ENCODE measurements around the gene CNOT10.
"Not testable (repeated sequence)": the region's sequence is repeated elsewhere in the genome, so short reads cannot be mapped to it uniquely, and the experiment has no call there.

The CNOT10 gene

DNA sequence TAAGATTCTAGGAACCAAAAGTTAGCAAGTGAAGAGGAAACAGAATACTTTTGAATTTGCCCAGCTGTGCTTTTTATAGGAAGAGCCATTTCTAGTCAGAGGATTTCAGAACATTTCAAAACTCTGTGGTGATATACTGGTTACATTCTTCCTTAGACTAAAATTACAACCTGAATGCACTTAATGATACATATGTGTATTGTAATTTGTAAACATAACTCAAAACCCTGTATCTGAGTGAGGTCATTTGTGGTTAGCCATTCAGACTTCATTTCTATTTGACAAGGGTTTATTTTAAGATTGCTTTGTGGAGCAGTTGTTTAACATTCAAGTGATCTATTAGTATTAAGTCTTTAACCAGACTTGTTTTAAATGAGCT lies 73.4 kb downstream of the CNOT10 start:
- DNase-seq (ENCODE audit: low read depth in 2 of 2): no peak

DNA sequence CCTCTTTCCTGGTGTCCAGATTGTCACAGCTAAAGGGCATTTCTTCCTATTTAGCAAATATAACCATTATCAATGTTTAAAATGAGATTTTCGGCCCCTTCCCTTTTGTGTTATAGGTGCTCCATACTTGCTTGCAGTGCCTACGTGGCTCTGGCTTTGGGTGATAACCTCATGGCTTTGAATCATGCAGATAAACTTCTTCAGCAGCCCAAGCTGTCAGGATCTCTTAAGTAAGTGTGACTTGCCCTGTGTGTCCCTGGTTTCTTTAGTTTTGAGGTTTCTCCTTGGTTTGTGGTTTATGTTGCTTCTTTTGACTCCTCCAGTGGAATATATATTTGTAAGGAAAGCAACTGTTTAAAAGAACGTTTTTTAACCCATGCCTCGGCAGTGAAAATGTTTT lies 74.4 kb downstream of the CNOT10 start:
- DNase-seq (ENCODE audit: low read depth in 2 of 2): no peak

DNA sequence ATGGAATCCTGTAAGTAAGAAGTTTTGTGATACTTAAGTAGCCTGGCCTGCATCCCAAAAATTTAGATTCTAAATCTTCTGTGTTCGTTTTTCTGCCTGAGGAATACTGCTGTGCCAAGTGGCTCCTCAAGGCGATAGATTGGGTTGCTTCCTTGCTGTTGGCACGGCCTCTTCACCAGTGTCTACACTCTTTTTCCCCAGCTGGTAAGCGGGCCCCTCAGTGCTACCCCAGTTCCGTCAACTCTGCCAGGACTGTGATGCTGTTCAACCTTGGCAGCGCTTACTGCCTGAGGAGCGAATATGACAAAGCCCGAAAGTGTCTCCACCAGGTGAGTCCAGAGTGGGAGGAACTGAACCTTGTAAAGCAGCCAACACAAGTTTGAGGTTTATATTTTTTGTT lies 79.5 kb downstream of the CNOT10 start:
- DNase-seq (ENCODE audit: low read depth in 2 of 2): no peak

DNA sequence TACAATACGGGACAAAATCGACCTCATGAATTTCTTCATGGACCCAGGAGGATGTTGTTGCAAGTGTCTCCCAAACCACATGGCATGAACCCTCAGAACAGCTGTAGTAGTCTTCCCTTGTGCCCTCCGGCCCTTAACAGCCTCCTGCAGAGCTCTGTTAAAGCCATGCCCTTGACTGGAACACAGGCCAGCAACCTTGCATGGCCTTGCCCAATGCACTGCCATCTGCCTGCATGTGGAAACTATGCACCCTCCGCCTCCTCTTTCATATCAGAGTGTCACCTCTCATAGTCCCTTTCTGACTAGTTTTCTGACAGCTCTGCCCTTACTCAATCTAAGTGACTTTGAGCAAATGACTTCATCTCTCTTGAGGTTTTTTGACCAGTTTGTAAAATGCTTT lies 93.4 kb downstream of the CNOT10 start:
- no peak for DNase-seq (ENCODE audit: low read depth in 2 of 2)

DNA sequence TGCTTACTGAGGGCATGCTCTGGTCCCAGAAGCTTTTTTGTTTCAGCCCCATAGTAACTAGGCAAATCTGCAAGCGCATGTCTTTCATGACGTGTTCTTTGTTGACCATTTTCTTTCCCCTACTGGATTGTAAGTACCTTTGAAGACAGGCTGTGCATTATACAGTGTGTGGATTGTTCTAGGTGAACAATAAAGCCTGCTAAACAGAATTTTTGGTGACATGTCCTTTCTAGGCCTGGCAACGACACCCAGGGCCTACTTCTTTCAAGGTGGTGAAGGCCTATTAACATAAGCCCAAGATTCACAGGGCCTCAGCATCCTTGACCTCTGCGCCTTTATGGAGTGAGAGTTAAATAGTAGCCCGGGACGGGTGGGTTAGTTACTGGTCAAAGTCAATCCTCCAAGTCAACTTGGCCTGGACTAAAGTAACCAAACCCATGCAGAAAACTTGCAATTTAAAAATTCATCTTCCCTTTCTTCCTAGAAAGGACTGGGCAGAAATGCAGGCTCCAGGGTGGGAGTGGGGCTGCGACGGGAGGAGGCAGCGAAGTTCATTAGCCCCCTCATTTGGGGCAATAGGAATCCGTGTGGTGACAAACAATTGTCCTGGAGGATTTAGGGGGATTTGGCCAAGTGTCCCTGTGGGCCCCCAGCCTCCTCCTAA lies 95.2 kb downstream of the CNOT10 start:
- DNase-seq (ENCODE audit: low read depth in 2 of 2): no peak

DNA sequence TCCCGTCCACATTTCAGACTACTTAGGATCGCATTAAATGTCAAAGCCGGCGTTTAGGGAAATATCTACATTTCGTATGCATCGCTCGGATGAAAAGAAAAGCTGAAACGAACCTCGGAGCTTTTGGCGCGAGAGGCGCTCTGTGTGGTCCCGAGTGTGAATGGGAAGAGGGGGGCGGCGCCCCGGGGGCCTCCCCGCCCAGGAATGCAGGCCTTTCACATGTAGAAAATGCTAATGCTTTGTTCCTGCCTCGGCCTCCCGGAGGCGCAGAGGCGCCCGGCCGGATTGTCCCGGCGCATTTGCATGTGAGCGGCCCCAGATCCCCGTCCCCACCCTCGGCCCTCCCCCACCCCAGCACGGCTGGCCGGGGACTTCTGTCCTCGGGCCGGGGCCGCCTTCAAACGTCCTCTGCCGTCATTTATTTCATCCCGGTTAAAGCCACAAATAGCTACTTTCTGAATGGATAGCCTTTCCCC lies 95.8 kb downstream of the CNOT10 start:
- DNase-seq (ENCODE audit: low read depth in 2 of 2): no peak

DNA sequence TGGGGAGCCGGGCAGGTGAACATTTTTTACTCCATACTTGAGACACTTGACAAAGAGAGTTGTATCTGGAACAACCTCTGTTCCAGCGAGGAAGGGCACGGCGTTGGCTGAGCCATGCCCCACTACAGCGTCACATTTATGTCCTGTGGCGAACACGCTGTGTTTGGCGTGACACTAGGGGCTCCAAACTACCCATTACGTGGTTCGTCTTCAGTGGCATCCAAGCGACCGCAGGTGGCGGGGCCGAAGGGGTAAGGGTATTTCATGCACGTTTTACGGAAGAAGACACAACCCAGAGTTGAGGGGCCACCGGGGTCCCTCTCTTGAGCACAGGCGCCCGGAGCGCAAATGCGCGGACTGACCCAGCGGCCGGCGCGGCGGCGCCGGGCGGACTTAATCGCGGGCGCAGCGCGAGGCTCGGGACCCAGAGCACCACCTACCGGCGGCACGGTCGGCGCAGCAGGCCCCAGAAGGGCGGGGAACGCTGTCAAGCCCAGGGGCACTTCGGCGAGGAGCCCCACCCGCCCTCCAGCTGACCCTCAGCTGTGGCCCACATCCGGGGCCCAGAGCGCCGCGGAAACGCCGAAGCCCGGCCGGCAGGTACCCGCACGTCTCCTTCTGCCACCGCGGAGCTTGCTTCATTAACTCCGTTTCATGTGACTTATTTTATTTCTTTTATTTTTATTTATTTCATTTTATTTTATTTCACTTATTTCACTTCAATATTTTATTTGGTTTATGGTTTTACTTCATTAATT lies 96.4 kb downstream of the CNOT10 start:
- DNase-seq (ENCODE audit: low read depth in 2 of 2): peak; percentile 25 to 40

DNA sequence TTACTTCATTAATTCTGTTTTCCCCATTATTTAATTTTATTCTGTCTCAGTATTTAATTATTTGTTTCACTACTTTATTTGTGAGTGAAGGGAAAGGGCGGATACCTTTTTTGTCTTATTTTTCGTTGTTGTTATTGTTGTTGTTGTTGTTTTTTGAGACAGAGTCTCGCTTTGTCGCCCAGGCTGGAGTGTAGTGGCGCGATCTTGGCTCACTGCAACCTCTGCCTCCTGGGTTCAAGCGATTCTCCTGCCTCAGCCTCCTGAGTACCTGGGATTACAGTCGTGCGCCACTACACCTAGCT lies 96.9 kb downstream of the CNOT10 start:
- not testable (repeated sequence) for DNase-seq (ENCODE audit: low read depth in 2 of 2)

DNA sequence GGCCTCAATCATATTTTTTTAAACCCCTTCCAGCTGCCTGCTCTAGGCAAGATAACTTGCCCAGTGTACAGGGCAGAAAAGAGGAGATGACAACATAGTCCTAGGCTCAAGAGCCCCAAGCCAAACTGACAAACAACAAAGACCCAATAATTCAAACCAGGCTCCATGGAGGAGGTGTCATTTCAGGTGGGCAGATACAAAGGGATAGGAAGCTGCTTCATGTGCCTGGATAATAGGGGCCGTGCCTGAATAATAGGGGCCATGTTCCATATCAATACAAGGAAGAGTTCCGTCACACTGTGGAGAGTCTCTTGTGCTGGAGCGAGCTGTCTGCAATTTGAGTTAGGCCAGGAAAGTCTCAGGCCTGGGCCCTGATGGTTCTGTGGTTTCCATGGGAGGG lies 97.4 kb downstream of the CNOT10 start:
- DNase-seq (ENCODE audit: low read depth in 2 of 2): no peak

DNA sequence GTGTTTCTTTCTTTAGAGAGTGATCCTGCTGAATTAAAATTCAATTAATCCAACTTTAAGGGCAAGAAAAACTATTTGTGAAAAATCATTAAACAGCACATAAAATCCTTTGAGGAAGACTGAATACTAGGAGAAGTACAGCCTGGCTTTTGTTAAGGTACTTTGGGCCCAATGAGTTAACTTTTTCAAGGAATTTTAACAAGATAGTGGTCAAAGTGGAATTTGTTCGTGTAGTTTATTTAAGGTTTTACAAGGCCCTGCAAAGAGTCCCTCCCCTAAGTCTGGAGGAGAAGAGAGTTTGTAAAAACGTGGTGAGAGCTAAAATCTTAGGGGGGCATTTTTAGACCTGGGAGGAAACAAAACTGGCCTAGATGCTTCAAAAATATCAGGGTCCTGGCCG lies 106.8 kb downstream of the CNOT10 start:
- DNase-seq (ENCODE audit: low read depth in 2 of 2): no peak

DNA sequence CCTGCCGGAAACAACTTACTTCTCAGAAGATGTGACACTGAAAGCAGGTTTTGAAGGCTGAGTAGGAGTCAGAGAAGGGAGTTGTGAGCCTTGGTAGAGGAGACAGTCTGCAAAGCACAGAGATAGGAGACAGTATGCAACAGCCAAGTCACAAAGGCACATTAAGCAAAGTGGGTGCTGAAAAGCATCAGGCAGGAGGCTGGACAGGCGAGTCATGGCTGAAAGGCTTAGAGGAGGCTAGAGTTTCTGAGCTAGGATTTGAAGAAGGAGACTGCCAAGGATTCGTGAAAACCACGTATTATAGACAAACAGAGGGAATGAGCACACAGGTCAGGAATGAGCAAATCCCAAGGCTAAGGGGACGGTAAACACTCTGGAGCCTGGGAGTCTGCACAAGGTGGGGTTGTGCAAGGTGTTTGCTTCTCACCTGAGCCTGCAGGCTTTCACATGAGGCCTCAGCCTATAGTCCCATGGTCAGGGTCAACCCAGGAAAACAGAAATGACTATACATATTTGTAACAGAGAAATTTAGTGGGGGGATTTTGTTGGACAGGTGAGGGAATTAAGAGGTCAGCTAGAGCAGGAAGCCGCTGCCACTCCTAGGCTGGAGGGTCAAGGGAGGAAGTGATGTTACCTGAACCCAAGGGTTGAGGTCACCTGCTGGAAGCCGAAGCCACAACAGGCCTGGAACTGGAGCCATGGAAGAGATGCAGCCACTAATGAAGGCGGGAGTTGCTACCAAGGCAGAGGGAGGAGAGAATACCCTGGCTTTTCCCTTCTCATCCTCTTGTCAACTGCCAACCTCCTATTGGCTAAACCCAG lies 109.7 kb downstream of the CNOT10 start:
- no peak for DNase-seq (ENCODE audit: low read depth in 2 of 2)

DNA sequence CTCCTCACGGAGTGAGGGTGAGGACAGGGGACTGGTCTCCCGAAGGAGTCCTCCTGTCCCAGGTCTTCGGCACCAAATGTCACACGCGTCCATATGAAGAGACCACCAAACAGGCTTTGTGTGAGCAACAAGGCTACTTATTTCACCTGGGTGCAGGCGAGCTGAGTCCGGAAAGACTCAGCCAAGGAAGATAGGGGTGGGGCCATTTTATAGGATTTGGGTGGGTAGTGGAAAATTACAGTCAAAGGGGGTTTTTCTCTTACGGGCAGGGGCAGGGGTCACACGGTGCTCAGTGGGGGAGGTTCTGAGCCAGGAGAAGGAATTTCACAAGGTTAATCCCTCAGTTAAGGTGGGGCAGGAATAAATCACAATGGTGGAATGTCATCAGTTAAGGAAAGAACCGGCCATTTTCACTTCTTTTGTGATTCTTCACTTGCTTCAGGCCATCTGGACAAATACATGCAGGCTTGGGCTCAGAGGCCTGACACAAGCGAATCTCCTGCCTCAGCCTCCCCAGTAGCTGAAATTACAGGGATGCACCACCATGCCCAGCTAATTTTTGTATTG lies 111.5 kb downstream of the CNOT10 start:
- not testable (repeated sequence) for DNase-seq (ENCODE audit: low read depth in 2 of 2)

DNA sequence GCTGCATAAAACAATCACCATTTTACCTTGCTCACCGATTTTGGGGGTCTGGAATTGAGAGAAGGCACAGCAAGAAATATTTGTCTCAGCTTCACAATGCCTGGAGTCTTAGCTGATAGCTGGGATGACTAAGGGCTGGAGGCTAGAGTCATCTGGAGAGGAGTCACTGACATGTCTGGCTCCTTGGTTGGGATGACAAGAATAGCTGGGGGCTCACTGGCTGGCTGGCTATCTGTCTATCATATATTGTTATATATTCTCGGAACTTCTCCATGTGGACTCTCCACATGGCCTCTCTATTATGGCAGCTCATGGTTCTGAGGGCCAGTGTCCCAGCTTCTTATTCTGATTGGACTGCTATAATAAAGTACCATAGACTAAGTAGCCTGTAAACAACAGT lies 112.8 kb downstream of the CNOT10 start:
- no peak for DNase-seq (ENCODE audit: low read depth in 2 of 2)

DNA sequence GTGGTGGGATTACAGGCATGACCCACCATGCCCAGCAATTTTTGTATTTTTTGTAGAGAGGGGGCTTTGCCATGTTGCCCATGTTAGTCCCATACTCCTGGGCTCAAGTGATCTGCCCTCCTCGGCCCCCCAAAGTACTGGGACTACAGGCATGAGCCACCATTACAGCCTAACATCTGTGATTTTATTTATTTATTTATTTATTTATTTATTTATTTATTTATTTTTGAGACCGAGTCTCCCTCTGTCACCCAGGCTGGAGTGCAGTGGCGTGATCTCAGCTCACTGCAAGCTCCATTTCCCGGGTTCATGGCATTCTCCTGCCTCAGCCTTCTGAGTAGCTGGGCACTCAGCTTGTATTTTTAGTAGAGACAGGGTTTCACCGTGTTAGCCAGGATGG lies 116.5 kb downstream of the CNOT10 start:
- DNase-seq (ENCODE audit: low read depth in 2 of 2): not testable (repeated sequence)

DNA sequence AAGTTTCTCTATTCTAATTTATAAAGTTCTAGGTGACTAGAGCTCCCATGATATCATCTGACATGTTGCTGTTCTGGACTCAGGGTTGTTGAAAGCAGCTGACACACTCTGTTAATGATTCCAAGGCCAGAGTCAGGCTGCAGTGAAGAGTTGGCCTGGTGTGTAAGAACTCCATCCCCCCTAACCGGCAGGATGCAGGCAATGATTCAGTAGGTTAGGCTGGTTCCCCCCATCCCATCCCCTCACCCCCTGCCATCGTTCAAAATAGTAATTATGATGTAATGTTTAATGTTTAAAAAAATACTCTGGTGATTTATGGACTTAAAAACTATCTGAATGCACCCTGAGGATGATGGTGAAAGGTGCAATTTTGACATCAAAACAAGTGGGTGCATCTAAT lies 128.2 kb downstream of the CNOT10 start:
- DNase-seq (ENCODE audit: low read depth in 2 of 2): no peak

DNA sequence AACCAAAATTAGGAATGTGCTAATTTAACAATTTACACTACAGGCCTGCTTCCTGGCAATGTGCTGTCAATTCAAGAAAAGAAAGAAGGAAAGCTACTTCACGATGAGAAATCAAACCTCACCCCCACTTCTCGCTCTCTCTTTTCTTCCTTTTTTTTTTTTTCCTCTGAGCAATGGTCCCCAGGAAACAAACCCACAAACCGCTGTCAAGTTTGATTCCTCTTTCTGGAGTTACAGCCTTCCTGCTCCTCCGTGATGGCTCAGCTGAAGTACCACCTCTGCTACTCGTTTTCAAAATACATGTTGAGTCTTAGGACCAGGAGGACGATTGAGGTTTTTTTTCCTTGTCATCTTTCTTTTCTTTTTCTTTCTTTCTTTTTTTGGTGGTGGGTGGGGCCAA lies 129.4 kb downstream of the CNOT10 start:
- no peak for DNase-seq (ENCODE audit: low read depth in 2 of 2)

DNA sequence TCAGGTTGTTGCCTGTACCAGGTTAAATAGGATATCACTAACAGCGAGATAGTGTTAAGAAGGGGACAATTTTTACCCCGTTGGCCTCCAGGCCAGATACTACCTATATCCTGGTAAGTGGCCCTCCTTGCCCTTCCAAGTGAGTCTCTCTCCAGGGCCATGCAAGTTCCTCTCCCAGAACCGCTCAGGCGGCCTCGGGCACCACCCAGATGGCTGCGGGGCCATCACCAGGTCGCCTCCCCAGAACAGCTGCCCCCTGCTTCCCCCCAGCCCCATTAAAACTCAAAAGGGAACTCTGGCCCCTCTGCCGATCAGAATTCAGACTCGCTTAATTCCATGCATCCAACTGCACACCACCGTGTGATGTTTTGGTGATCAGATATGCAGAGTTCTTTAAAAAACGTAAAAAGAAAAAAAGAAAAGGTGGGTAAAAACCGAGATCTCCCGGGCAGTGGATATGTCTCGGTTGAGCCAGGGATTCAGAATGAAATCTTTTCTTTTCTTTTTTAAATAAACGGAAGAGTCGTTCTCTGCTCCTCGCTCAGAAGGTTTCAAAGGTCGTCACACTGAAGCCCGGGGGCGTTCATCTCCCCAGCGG lies 131.0 kb downstream of the CNOT10 start:
- no peak for DNase-seq (ENCODE audit: low read depth in 2 of 2)

DNA sequence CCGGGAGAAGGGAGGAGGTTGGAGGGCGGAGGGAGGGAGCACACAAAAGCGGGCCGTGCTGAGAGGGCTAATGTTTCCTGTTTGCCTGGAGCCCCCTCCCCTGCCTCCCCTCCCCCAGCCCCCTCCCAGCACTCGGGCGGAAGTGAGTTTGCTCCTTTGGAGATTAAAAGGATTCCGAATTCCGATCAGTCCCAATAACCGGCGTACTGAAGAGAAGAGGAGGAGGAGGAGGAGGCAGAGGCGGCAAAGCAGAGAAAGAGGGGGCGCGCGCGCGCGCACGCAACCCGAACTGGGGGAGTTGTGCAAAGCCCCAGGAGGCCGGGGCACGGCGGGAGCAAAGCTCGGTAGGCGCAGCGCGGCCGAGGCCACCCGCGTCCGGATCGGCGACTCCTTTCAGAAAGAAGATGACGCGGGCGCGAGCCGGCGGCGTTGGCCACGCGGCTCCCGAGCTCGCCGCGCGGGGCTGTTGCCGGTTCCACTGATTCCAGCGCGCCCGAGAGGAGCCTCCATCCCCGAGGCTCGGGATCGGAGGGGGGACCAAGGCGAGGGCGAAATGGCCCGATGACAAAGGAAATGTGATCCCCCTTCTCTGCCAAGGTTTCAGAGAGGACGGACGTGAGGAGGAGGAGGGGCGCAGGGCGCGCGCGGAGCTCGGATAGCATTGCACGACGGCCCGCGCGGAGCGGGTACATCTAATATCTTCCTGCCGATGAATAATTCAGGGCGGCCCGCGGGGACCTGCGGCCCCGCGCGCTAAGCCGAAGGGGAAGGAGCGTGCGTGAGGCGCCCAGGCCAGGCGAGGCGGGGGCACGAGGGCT lies 131.7 kb downstream of the CNOT10 start:
- no peak for DNase-seq (ENCODE audit: low read depth in 2 of 2)

DNA sequence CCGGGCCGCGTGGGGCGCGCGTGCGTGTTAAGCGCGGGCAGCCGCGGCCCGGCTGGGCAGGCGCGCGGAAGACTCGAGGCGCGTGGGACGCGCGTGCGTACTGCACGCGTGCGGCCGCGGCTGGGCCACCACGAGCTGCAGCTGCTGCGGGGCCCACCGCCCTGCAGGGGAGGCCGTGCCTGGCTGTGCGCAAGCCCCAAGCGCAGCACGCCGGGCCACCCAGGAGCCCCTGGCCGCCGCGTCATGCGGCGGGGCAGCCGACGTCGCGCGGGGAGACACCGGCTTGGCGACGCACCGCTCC lies 132.2 kb downstream of the CNOT10 start:
- no peak for DNase-seq (ENCODE audit: low read depth in 2 of 2)

DNA sequence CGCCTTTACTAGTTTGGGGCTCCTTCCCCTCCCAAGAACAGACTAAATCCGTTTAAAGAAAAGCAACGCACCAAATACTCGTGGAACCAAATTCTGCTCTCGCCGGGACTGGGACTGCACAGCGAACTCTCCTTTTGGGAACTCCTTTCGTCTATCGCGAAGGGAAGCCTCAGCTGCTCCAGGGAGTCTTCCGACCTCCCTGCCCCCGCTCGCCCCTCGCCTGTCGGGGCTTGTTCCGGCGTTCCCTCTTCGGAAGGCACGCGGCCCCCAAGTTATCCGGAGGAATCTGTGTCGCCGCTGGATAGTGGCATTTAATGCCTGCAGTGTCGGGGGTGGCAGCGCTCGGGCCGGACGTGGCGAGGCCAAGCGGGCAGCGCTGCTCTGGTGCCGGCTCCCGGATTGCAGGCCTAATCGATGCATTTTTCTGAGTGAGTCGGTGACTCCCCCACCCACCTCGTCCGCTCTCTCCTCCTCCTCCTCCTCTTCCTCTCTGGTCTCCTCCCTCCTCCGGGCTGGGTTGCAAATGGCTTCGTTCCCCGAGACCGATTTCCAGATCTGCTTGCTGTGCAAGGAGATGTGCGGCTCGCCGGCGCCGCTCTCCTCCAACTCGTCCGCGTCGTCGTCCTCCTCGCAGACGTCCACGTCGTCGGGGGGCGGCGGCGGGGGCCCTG lies 132.7 kb downstream of the CNOT10 start, which contains the start of gene TRIM71:
Gene TRIM71, plus strand, starts transcription at position 440 of the 671 bp plus-strand sequence. Its CDS starts 84 bp downstream, at position 524.
- no peak for DNase-seq (ENCODE audit: low read depth in 2 of 2)
